ENCODE results near the gene GNB5. TPM values are rescaled to one million over a fixed set of nuclear protein-coding genes. Genes with fewer than 3 reads are reported as not detected.

GNB5 gene
- total and polyA plus RNA-seq, 2 of the 13 experiments (the other 11 are each of a cell fraction or from before 2014, with no cell fraction given) = 13.7 to 14.4 TPM

DNA sequence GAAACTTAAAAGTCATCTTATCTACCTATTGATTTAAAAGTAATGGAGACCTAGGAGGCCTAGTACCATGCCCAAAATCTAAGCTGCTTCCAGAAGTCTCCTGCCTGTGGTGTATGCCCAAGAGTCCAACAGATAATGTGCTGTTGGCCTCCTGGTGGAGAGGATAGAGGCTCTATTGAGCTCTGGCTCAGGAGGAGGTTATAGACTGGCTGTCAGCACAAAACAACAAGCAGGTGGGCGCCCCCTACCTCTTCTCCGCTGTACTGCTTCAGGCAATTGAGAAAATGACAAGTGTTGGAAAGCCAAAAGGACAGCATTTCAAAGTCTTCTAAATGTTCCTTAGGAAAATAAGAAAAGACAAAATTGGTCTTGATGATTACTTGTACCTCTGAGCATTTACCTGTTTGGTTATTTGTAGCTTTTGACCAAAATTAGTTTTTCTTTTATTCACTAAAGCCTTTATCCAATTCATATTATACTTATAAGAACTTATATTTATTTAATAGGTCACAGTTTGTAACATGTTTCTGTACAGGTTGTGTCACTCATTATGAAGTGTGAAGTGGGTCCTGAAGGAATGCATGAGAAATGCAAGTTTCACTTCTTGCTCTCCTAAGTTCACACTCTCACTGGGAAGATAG, 17.2 kb upstream of the GNB5 start (continued):
- TF ChIP-seq, protein P1, sequence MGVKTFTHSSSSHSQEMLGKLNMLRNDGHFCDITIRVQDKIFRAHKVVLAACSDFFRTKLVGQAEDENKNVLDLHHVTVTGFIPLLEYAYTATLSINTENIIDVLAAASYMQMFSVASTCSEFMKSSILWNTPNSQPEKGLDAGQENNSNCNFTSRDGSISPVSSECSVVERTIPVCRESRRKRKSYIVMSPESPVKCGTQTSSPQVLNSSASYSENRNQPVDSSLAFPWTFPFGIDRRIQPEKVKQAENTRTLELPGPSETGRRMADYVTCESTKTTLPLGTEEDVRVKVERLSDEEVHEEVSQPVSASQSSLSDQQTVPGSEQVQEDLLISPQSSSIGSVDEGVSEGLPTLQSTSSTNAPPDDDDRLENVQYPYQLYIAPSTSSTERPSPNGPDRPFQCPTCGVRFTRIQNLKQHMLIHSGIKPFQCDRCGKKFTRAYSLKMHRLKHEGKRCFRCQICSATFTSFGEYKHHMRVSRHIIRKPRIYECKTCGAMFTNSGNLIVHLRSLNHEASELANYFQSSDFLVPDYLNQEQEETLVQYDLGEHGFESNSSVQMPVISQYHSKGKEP (CRISPR knock-in tag; IDR thresholded peaks at IDR 0.05) = no peak
- peak; percentile 77 for TF ChIP-seq STAG1 (CRISPR knock-in tag; IDR thresholded peaks at IDR 0.05)
- TF ChIP-seq XRCC5 (optimal IDR thresholded peaks at IDR 0.05; ENCODE audit: low read length) = peak; percentile 64
- TF ChIP-seq PHF20 (CRISPR knock-in tag; IDR thresholded peaks at IDR 0.05) = no peak
- no peak for TF ChIP-seq IRX3 (CRISPR knock-in tag; IDR thresholded peaks at IDR 0.05; ENCODE audit: borderline replicate concordance, low read depth)
- no peak for TF ChIP-seq ZFY (CRISPR knock-in tag; IDR thresholded peaks at IDR 0.05)
- TF ChIP-seq, protein P2, sequence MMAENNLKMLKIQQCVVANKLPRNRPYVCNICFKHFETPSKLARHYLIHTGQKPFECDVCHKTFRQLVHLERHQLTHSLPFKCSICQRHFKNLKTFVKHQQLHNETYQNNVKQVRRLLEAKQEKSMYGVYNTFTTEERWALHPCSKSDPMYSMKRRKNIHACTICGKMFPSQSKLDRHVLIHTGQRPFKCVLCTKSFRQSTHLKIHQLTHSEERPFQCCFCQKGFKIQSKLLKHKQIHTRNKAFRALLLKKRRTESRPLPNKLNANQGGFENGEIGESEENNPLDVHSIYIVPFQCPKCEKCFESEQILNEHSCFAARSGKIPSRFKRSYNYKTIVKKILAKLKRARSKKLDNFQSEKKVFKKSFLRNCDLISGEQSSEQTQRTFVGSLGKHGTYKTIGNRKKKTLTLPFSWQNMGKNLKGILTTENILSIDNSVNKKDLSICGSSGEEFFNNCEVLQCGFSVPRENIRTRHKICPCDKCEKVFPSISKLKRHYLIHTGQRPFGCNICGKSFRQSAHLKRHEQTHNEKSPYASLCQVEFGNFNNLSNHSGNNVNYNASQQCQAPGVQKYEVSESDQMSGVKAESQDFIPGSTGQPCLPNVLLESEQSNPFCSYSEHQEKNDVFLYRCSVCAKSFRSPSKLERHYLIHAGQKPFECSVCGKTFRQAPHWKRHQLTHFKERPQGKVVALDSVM (CRISPR knock-in tag; IDR thresholded peaks at IDR 0.05) = peak; percentile 89
- TF ChIP-seq, protein P3, sequence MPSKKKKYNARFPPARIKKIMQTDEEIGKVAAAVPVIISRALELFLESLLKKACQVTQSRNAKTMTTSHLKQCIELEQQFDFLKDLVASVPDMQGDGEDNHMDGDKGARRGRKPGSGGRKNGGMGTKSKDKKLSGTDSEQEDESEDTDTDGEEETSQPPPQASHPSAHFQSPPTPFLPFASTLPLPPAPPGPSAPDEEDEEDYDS (CRISPR knock-in tag; IDR thresholded peaks at IDR 0.05) = peak; percentile 35; the same call in 1 of the 2 replicates
- peak; percentile 68 for TF ChIP-seq RAD21 (CRISPR knock-in tag; IDR thresholded peaks at IDR 0.05)
- 0 out of 2 replicates have a peak, but pooled peaks have one; percentile 9 for TF ChIP-seq FOXA3 (CRISPR knock-in tag; IDR thresholded peaks at IDR 0.05)

Data from HepG2 (cell line).